Left colon (tissue), 2 donors: ENCODE measurements around the gene PTGER4. TPM values are rescaled to one million over a fixed set of nuclear protein-coding genes. Genes with fewer than 3 reads are reported as not detected.
A peak's percentile ranks its signal among the peaks of the same experiment; 100 is the strongest.
"Not testable (repeated sequence)": the region's sequence is repeated elsewhere in the genome, so short reads cannot be mapped to it uniquely, and the experiment has no call there.

ENCODE experiments used
- ATAC-seq: fragments of 200-7000 bp; cut with Tn5 transposase; one replicate; pipeline ENCODE4 v1.9.1; 2020; ENCODE audit warnings: mild to moderate bottlenecking, moderate library complexity
- DNase-seq, 2 donors: peaks; one replicate each; pipeline ENCODE4 v3.0.0-alpha.2; 2020
- intact Hi-C, 2 donors: fragments of 100-400 bp; cut with DNase I in 1 of 2; cut with micrococcal nuclease in 1 of 2; formaldehyde crosslinking; loops; one replicate each; pipeline versions ENCODE4 v1.11.2 to v1.14.0; 2022; cut with DNase I, micrococcal nuclease
- total RNA-seq, 2 donors: library from RNA; stranded (reverse); fragmentation: NEBNext Ultra II Directional; extraction: Animal tissue kit (Norgen Biotek cat#: 25700); gene quantifications; one replicate each; pipeline ENCODE4 v1.2.1, GENCODE V29; 2021
- donor health status: DM: no; HTN: no; CAD: no.
- donor health status: DM: yes; HTN: yes; CAD: no.

The PTGER4 gene
- total RNA-seq, 2 donors from 2014 or later, result 56.7 to 58.2 TPM

DNA sequence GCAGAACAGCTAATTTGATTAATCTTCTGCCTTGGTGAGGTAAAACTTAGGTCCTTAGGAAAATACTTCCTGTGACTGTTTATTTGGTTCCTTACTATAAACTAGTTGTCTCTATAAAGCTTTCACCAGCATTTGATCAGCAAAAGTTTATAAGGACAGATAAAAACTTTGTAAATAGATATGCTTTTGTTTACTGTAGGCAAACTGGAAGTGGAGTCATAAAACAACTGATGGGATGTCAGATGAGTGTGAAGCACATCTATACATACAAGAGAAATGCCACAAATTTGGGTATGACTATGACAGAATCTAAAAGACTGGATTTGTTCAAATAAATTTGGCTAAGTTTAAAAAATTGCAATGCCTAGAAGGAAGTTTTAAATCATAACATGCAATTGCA, 5.5 kb downstream of the PTGER4 start:
- DNase-seq, result no peak
- no peak for ATAC-seq
- intact Hi-C loops, result loop anchor here in 1 of 2 donors (5.0 to 10.0 kb wide), 3 partner anchors 738 to 1103 kb away; no protein-coding TSS in a partner anchor

DNA sequence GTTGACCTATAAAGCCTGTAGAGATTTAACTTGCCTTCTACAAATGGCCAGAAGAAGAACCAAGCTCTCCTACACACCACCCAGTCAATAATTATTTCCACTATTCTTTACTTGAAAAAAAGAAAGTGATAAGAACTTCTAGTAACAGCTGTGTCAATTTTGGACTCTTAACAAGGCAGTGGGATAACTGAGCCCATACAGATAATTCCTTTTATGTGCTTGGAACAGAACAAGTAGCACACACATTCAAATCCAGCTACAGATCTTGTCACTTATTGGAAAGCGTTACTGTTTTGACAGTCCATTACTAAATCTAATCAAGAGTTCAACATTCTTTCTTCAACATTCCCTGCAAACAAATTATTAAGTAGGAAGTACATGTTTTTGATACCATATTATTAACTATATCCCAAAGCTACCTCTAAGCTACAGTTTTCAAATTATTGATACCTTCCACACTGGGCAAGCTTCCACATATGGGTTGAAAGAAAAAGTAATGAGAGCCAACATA, 6.3 kb downstream of the PTGER4 start:
- no peak for ATAC-seq
- DNase-seq, result no peak
- intact Hi-C loops, result loop anchor here in 1 of 2 donors (5.0 to 10.0 kb wide), 3 partner anchors 739 to 1104 kb away; no protein-coding TSS in a partner anchor

DNA sequence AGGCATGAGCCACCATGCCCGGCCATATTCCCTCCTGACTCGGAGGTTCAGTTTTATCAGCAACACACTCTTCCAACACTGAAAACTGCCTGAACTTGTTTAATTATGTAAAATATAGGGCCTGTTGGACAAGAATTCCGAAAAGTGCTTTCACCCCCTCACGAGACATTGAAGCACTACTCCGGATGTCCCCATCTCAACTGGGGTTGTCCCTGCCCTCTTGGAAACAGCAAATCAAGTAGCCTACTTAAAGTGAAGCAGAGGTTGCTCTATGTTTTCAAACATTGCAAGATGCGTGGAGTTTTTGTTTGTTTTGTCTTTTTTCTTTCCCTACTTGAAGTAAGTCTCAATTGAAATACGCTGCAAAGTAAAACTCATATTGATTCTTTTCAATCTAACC, 7.6 kb downstream of the PTGER4 start:
- ATAC-seq (no peak), DNase-seq (no peak)
- intact Hi-C loops, result loop anchor here in 1 of 2 donors (5.0 to 10.0 kb wide), 3 partner anchors 740 to 1105 kb away; no protein-coding TSS in a partner anchor

DNA sequence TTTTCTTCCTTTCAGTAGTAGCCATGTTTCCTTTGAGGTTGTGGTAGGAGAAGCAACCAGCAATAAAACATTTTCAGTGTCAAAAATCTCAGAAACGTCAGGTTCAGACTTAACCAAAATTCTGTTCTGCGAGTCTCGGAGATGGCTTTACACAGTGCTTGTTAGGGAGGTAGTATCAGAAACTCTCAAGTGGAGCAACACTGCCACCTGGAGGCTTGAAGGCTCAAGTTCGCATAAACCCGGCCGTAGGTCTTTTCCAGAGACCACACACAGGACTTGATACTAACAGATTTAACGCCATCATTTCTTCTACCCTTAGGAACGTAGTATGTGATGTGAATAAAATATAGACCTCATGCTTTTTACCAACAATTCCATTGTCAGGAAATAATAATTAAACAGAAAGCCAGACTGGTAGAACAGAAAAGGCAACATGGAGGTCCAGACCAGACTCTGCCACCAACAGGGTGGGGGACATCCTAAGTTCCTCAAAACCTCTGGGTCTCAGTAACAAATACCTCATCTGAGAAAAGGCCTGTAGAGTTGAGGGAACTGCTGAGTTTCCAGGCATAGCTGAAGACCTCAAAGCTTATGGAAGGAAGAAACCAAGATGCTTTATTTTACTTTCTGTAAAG, 8.5 kb downstream of the PTGER4 start:
- intact Hi-C loops, result loop anchor here in 1 of 2 donors (5.0 to 10.0 kb wide), 3 partner anchors 741 to 1106 kb away; no protein-coding TSS in a partner anchor
- DNase-seq, result peak; percentile 73 to 90
- ATAC-seq, result peak; percentile 77

DNA sequence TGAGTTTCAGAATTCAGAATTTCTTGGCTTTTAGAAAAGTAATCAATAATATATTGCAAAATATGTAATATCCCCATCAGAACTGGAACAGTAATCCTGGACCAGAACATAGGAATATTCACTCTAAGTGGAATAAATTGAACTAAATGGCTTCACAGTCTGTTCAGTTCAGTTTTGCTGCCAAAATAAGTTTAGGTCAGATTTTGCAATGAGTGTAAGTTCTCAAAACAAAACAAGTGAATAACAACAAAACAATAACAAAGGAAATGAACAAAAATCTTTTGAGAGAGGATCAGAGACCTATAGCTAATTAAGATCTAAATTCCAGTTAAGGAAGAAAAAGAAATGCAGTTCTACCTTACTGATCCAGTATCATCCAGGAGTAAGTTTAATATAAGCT, 9.3 kb downstream of the PTGER4 start:
- no peak for ATAC-seq
- intact Hi-C loops, result loop anchor here in 1 of 2 donors (5.0 to 10.0 kb wide), 3 partner anchors 742 to 1107 kb away; no protein-coding TSS in a partner anchor
- no peak for DNase-seq

DNA sequence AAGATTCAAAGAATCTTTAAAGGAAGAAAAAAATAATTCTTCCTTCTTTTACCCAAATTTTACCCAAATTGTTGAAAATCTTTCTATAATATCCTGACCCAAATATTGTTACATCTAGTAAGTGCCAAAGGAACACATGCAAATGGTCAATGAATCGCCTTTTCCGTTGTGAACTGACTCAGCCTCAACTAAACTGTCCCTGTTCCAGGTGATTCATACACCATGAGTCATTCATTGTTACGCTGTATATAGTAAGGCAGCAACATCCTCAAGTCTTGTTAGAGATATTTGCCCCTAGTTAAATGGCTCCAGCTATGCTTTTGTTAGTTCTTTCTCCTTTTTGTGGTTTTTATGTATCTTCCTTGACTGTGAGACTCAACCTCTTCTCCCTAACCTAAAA, 9.7 kb downstream of the PTGER4 start:
- intact Hi-C loops, result loop anchor here in 1 of 2 donors (5.0 to 10.0 kb wide), 3 partner anchors 742 to 1107 kb away; no protein-coding TSS in a partner anchor
- ATAC-seq (peak; percentile 79), DNase-seq (peak in 1 of 2 donors; percentile 30)

DNA sequence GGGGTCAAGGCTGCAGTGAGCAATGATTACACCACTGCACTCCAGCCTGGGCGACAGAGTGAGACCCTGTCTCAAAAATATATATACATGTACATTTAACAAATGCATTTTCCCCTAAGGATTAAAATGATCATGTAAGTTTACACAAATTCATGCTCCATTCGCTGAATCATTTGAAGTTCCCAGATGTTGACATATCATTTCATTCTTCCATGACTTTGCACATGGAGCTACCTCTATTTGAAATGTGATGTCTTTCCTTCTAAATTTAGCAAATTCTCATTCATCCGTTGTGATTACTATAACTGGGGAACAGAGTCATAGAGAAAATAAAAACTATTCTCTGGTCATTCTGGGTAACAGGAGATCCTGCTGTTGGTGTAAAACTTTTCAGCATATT, 10.6 kb downstream of the PTGER4 start:
- no peak for DNase-seq
- intact Hi-C loops, result no loop called here
- ATAC-seq, result no peak

DNA sequence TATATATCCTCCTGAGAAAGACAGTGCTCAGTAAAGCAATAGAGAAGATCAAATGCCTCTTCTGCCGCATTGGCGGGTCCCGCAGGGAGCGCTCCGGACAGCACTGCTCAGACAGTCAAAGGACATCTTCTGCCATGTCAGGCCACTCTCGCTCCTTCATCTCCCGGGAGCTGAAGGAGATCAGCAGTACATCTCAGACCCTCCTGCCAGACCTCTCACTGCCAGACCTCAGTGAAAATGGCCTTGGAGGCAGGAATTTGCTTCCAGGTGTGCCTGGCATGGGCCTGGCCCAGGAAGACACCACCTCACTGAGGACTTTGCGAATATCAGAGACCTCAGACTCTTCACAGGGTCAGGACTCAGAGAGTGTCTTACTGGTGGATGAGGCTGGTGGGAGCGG, 12.2 kb downstream of the PTGER4 start:
- intact Hi-C loops, result no loop called here
- DNase-seq (no peak), ATAC-seq (no peak)

DNA sequence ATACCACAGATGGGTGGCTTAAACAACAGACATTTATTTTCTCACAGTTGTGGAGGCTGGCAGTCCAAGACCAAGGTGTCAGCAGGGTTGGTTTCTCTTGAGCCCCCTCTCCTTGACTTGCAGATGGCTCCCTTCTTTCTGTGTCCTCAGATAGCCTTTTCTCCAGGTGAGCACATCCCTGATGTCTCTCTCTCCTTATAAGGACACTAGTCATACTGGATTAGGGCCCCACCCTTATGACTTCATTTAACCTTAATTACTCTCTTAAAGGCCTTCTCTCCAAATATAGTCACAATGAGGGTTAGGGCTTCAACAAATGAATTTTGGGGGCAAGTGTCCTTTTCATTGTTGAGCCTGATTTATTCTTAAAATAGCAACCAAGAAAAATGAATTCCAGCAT, 14.7 kb downstream of the PTGER4 start:
- intact Hi-C loops, result no loop called here
- no peak for DNase-seq
- peak; percentile 56 for ATAC-seq

DNA sequence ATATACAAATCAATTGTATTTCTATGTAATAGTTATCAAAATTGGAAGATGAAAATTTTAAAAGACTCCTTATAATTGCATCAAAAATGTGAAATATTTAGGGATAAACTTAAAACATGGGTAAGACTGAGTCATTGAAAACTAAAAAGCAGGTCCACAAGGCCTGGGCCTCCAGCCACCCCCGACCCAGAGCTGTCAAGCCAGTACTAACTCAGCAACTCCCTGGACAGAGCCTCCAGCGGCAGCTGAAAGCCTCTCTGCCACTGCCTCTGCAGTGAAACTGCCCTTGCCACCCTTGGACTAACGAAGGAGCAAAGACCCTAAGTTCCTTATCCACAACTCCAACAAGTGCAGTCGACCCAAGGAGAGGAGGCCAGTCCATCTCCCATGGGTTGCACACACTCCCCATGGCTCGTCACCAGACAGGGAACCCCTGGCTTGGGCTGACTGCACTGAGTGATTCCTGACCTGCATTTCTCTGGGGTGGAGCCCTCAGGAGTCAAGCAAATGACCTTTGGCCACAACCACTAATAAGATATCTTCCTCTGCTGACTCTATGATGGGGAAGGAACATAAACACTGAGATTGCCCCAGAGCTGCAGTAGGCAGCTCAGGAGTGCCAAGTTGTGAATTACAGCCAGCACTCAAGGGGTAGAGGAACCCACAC, 20.5 kb downstream of the PTGER4 start:
- DNase-seq, result no peak
- intact Hi-C loops, result no loop called here
- peak; percentile 97 for ATAC-seq

DNA sequence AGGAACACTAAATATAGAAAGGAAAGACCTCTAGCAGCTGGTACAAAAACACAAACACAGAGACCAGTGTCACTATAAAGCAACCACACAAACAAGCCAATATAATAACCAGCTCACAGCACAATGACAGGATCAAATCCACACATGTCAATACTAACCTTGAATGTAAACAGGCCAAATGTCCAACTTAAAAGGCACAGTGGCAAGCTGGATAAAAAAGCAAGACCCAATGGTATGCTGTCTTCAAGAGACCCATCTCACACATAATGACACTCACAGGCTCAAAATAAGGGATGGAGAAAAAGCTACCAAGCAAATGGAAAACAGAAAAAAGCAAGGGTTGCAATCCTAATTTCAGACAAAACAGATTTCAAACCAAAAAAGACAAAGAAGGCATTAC, 22.3 kb downstream of the PTGER4 start:
- DNase-seq, intact Hi-C loops, ATAC-seq: not testable (repeated sequence)

DNA sequence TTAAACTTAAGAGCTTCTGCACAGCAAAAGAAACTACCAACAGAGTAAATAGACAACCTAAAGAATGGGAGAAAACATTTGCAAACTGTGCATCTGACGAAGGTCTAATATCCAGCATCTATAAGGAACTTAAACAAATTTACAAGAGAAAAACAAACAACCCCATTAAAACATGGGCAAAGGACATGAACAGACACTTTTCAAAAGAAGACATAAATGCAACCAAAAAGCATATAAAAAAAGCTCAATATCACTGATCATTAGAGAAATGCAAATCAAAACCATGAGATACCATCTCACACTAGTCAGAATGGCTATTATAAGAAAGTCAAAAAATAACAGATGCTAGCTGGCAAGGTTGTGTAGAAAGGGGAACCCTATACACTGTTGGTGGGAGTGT, 25.8 kb downstream of the PTGER4 start:
- intact Hi-C loops, DNase-seq, ATAC-seq: not testable (repeated sequence)

DNA sequence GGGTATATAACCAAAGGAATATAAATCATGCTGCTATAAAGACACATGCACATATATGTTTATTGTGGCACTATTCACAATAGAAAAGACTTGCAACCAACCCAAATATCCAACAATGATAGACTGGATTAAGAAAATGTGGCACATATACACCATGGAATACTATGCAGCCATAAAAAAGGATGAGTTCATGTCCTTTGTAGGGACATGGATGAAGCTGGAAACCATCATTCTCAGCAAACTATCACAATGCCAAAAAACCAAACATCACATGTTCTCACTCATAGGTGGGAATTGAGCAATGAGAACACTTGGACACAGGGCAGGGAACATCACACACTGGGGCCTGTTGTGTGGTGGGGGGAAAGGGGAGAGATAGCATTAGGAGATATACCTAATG, 30.9 kb downstream of the PTGER4 start:
- ATAC-seq, DNase-seq, intact Hi-C loops: not testable (repeated sequence)

DNA sequence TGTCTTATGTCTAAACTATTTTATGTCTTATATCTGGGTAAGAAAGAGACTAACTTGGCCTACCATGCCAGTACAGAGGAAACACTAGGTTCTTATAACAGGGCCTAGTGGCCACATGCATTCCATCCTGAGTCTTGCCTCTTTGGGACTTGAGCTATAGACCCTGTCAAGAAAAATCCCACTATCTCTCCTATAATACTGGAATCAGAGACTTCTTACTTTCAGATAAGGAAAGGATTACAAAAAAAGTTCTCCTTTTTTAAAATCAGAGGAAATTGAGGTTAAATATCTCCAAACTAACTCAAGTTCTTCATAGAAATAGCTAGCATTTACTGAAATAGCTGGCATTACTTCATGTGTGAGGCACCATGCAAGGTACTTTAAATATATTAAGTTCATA, 34.3 kb downstream of the PTGER4 start:
- no peak for DNase-seq
- ATAC-seq, result no peak
- intact Hi-C loops, result no loop called here

DNA sequence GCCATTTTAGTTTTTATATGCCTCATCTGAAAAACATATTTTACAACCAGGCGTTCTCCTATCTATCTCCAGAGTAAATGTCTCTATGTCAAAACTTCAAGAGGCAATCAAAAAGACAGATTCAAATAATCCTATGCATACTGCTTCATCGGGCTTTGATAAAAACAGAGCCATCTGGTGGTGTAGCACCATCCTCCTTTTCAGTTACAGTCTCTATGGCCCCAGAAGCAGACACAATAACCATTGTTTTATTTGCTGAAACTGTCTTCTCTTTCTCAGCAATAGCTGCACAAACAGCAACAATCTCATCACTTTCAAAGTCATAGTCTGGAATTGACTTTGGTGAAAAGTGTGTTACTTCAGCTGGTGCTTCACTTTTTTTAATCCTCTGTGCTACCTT, 36.3 kb downstream of the PTGER4 start:
- intact Hi-C loops, result no loop called here
- ATAC-seq (peak; percentile 44), DNase-seq (no peak)

DNA sequence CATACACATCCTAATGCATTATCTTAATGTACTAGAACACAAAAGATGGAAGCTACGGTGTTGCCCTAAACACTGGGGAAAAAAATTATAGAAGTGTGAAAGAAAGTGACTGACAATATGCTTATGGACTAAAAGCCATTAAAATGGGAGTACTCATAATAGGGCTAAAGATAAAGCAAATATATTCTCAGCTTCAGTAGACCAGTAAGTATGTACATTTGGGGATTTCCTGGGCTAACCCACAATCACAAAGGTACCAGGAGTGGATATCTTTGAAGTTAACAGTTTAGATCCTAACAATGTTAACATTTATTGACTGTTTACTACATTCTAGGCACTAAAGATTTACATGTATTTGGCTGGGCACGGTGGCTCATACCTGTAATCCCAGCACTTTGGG, 36.9 kb downstream of the PTGER4 start:
- DNase-seq (no peak), ATAC-seq (no peak)
- intact Hi-C loops, result no loop called here

DNA sequence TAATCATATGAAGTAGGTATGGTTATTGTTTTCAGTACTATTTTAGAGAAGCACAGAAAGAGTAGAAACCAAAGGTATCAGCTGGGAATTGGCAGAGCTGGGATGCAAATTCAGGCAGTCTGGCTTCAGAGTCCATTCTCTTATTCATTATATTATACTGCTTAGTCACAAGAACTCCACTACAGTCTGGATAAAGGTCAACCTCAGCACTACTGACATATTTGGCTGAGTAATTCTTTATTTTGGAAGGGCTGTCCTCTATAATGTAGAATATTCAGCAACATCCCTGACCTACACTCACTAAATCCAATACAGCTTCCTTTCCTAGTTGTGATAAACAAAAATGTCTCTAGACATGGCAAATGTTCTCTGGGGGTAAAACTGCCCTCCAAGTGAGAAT, 37.6 kb downstream of the PTGER4 start:
- intact Hi-C loops, result no loop called here
- ATAC-seq (peak; percentile 77), DNase-seq (no peak)

DNA sequence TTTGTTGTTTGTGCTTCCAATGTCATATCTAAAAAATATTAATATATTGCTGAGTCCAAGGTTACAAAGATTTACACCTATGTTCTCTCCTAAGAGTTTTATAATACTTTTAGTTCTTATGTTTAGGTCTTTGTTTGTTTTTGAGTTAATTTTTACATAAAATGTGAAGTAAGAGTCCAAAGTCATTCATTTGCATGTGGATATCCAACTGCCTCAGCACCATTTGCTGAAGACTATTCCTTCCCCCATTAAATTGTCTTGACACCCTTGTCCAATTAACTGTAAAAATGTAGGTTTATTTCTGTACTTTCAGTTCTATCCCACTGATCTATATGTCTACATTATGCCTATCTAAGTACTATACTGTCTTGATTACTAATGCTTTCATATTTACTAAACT, 40.4 kb downstream of the PTGER4 start:
- no peak for DNase-seq
- intact Hi-C loops, result no loop called here
- peak; percentile 79 for ATAC-seq

DNA sequence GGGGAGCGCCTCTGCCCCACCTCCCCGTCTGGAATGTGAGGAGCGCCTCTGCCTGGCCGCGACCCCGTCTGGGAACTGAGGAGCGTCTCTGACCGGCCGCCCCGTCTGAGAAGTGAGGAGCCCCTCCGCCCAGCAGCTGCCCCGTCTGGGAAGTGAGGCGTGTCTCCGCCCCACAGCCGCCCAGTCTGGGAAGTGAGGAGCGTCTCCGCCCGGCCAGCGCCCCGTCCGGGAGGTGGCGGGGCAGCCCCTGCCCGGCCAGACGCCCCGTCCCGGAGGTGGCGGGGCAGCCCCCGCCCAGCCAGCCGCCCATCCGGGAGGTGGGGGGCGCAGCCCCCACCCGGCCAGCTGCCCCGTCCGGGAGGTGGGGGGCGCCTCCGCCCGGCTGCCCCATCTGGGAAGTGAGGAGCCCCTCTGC, 42.8 kb downstream of the PTGER4 start:
- DNase-seq, intact Hi-C loops, ATAC-seq: not testable (repeated sequence)

DNA sequence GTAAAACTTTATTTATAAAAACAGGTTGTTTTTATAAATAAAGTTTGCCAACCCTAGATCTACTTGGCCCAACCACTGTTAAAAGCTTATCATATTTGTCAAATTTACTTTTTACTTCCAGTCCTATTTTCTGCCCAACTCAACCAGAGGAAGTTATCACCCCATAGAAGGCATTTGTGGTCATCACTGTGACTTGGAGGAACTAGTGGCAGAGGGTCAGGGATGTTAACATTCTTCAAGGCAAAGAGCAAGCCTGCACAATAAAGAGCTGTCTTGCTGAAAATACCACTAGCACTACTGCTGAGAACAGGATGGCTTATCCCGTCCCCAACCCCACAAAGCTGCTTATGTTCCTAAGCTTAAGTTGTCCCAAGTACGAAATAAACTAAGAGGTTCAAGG, 53.7 kb downstream of the PTGER4 start:
- ATAC-seq (no peak), DNase-seq (no peak)
- intact Hi-C loops, result loop anchor here in 1 of 2 donors (10.0 kb wide), 1 partner anchor 1019 kb away; no protein-coding TSS in a partner anchor
